ENCODE data around the gene IQSEC3.
A peak's percentile ranks its signal among the peaks of the same experiment; 100 is the strongest.
"Not testable (repeated sequence)": the region's sequence is repeated elsewhere in the genome, so short reads cannot be mapped to it uniquely, and the experiment has no call there.

The IQSEC3 gene

DNA sequence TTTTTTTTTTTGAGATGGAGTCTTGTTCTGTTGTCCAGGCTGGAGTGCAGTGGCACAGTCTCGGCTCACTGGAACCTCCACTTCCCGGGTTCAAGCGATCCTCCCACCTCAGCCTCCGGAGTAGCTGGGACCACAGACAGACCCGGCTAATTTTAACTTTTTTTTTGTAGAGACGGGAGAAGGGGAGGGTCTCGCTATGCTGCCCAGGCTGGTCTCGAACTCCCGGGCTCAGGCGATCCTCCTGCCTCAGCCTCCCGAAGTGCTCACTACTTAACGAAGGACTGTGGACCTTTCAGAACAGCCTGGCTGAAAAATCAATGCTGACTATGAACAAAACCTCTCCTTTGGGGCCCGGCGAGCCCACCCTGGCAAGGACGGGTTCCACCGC, 136.5 kb downstream of the IQSEC3 start:
- DNase-seq: no peak

DNA sequence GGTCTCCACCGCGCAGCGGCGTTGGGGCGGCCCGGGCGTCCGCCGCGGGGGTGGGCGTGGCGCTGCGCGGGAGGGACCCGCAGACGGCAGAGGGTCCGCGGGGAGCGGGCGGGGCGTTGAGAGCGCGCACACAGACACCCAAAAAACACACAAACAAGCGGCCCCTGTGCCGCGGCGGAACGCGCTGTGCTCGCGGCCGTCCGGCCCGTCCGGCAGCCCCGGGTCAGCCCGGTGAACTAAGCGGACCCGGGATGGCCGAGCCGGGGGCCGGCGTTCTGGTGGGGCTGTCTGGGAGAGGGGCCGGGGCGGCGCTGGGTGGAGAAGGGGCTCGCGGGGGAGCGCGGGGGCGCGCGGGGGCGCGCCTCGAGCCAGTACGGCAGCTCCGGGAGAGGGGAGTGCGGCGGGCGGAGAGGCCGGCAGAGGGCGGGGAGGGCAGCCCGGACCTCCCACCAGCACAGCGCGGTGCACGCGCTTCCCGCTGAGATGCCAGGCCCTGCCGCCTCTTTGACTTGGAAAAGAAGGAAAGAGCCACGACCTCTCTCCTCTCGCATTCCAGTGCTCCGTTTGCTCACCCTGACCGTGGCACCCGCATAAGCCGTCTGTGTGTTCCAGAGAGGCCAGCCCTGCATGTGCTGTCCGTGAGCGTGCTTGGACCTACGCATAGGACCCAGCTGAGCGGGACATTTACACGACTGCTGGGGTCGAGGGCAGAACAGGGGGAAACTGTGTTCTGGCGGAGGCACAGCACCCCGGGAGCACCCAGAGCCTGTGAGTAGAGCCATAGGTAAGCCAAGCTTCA, 137.1 kb downstream of the IQSEC3 start:
- peak in 2 of 3 experiments; percentile 35 to 45 for DNase-seq

DNA sequence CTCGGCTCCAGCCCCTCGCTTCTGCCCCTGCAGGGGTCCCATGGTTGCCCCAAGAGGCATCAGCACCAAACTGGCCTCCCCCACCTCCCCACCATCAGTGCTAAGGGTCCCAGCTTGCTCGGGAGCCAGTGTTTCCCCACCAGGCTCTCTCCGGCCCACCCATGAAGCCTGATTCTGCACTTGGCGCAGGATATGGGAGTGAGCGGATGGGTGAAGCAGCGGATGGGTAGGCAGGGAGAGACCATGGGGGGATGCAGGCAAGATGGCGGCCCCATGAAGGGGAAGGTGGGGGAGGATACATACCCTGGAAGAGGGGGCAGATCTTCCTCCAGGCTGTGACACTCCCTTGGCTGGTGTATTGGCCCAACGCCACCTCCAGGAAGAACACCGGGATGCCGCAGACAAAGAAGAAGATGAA, 137.7 kb downstream of the IQSEC3 start:
- no peak for DNase-seq

DNA sequence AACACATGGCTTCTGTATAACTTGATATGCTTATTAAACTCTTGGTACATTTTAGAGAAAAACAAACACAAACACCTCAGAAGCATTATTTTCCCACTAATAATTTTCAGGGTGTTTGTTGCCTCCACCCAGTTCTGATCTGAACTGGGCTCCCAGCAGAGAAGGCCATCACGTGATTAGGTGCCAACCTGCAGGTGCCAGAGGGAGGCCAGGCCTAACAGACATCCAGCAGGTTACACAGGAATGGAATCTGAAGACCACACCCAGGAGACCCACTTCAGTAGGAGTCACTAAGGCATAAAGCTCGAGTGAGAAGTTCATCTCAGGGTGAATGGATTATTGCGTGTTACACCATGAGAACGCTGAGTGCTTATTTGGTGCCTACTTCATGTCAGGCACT, 138.5 kb downstream of the IQSEC3 start:
- DNase-seq: peak in 1 of 3 experiments; percentile 9

DNA sequence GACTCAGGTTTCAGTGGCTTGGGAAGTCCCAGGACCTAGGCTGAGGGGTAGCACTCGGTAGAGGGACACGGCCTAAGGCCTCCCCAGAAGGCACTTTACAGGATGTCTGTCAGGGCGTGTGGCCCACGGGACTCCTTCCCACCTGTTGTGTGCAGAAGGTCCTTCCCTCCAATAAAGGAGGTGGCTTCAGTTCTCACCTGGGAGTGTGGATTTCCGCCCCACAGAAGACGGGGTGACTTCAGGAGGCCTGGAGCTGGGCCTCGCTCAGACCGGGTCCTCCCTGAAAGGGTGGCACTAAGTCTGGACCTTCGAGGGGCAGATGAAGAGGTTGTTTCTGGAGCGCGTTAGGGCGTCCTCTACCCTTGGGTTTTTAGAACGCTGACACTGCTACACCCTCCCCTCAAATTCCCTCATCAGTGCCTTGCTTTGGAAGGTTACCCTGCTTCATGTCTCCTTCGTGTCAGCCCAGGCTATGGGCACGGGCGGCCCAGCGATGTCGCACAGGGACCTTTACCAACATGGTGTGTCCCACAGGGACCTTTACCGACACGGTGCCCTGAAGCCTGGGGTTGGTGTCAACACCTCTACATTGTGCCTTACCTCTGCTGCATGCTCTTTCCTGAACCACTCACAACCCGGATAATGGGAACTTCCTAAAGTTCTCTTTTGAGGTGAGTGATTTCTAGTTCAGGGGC, 140.3 kb downstream of the IQSEC3 start:
- no peak for DNase-seq

DNA sequence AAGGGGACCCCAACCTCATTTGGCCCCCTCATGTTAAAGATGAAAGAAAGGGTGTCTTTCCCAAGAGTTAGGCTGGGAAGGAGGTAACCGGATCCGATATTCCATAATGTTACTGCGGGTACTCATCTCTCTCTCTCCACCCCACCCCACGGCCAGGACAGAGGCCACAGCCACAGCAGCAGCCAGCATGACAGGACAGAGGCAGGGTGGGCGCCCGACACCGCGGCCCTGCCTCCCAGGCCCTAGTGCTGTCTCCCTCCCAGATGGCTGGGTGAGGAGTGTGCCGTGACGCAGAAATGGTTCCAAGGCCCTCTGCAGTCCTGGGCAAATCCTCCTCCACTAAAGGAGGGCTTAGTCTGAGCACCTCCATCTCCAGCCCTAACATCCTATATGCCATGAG, 141.2 kb downstream of the IQSEC3 start:
- no peak for DNase-seq

DNA sequence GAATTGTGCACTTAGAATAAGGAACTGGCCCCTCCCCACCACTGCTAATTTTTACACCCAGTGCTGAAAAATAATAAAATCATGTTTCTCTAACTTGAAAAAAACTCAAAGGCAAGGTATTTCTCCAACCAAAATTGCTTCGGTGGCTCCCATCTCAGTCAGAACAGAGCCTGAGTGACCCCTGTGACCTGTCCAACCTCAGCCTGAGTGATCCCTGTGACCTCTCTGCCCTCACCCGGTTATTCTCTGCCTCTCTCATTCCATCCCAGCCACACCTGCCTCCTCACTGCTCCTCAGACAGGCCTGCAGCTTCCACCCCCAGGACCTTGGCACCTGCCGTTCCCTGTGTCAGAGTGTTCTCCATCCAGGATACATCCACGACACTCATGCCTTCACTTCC, 142.2 kb downstream of the IQSEC3 start:
- no peak for DNase-seq

DNA sequence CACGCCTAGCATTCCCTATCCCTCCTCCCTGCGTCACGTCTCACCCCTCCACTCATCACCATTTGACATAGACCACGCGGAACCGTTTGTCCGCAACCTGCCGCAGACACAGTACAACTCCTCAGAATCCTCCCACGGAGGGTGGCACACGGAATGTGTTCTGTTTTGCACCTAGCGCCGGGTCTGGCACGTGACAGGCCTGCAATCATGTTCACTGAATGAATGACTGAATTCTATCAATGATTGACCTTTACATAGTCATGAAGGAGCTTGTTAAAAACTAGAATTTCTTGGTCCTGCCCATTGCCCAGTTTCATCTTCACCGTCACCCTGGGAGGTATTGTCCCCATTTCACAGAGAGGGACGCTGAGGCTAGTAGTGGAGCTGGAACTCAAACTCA, 142.7 kb downstream of the IQSEC3 start:
- DNase-seq: no peak

DNA sequence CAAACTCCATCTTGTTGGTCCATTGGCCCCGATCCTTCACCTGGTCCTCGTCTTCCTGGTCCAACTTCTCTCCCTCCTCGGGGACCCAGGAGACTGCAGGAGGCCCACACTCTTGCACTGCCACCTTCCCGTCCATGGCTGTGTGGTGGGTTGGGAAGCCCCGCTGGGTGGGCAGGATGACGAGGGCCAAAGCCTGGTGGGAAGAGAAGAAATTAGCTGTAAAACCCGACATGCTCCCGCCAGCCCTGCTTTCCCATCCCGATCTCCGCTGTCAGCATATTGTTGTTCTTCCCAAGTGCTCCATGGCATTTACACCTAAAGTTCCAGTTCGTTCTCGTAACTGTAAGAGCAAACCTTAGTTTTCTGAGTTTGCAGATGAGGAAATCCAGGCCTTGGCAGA, 143.3 kb downstream of the IQSEC3 start:
- no peak for DNase-seq

DNA sequence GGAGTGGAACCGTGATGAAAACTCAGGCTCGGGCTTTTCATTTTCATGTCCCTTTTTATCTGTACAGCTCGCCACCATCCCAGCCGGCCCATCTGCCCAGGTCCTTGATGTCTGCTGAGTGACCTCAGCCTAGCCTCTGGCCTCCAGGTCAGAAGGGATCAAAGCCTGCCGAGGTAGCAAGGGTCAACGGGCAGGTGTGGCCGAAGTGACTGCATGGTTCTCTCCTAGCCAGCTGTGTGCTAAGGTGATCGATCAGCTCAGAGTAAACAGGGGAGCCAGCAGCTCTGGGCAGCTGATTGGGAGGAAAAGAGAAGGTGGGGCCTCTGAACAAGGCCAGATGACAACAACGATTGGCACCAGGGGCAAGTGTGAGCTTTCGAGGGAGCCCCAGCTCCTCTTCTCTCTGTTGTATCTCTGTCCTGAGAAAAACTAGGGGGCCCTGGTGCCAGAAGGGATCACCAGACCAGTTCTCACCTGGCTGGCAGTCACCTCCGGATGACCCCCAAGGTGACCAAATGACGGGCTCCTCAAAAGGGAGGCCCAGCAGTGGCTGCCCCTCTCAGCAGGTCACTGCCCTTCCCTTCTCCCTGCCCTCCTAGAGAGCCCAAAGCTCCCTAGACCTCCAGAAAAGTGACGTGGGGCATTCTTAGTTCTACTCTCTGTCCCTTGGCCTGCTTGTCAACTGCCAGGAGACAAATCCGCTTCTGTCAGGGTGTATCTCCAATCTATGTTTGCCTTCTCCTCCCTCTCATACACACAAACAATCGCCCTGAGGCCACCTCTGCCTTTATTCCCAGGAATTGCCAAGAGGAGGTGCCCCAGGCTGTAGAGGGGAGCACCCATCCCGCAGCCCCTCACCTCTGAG, 143.9 kb downstream of the IQSEC3 start:
- no peak for DNase-seq

DNA sequence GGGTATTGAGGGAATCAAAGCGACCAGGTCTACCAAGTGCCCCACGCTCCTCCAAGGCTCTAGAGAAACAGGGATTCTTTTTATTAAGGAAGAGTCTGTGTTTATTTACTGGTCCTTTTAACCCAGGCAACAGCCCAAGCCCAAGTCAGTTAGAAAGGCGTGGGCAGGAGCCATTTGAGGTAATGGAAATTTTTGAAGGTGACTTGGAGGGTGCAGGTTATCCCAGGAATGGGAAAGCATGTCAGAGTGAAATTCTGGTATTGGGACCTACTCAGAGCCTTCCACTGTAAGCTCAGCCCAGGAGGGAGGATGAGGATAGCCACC, 144.5 kb downstream of the IQSEC3 start:
- DNase-seq: no peak

DNA sequence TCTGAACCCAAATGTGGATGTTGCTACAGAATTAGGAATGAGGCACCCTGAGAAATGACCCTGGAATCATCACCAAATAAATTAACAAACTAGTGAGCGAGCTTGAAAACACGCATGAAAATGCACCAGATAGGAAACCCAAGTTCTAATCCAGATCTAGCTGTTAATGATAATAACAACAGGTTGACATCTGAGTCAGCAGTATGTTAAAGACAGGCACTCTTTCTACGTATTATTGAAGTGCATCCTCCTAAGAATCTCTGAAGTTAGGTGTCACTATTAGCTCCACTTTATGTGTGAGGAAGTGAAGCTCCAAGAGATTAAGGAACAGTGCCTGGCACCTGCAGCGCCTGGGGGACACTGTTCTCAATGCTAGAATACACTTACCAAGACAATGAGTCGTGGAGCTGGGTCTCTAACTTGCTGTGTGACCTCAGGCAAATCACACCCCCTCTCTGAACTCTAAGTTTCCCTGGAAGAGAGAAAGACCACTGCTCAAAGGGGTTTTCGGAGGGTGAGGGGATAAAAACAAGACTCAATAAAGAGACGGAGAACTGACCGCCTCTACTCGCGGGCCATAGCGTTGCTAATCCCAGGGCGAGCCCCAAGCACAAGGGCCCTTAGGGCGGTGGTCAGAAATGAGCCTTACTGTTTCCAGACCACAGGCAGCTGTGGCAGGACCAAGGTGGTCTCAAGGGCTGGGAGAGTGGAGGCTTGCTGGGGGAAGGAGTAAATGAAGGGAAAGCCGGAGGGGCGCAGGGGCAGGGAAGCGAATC, 145.3 kb downstream of the IQSEC3 start:
- DNase-seq: no peak

DNA sequence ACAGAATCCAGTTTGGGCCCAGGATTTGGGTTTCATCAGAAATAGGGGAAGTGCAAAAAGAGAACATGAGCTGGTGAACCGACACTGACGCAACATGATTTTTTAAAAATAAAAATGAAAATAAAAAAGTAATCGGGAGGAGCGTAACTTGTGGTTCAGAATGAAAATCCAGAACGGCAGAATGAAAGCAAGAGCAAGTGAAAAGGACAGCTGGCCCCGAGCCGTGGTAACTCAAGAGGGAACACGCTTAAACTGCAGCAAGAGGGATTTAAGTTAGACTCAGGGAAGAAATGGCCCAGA, 145.8 kb downstream of the IQSEC3 start:
- DNase-seq: no peak

DNA sequence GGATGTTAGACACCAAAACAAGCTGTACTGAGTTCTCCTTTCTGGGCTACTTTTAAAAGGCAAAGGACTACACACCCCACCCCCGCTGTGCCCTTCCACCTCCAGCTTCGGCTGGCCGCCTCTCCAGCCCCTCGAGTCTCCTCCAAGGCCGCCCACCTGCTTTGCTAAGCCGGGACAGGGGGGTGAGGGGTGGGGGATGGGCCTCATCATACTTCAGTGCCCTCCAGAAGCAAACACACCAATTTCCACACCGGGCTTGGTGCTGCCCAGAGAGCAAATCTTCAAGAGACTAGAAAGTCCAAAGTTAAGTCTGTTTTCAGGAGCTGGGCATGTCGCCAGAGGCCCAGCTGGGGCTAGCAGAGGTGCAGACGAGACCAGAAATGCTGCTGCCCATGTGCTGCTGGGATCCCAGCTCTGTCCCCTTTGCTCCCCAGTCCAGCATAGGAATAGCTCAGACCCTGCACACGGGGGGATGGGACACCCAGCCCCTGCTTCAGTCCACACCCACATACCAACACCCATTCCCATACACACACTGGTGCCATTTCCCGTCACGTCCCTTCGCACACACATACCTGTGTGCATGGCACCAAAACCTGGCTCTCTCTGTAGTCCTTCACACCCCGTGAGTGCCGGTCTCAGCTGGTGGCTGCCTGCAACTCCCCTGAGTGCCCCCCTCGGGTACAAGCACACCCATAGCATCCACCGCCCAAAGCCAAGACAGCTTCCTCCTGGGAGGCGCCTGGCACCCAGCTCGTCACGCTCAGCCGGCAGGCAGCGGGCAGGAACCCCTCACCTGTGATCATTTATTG, 146.4 kb downstream of the IQSEC3 start:
- DNase-seq: peak in 1 of 3 experiments; percentile 35

DNA sequence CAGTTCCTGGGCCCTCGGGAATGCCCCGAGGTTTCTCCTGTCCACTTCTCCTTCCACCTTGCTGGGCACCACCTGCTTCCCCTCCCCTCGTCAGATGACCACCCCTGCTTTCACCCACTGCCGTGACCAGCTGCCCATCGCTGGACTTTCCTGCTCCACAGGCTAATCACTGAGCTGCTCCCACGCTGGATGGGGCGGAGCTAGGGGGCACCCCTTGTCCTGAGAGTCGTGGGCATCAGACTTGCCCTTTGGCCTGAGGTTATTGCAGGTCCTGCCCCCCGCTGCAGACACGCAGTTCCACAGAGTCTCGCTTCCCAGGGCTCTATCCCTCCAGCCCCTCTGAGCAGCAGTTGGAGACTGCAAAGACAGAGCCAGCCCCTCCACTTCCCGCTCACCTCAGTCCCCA, 147.0 kb downstream of the IQSEC3 start:
- DNase-seq: peak in 1 of 3 experiments; percentile 35

DNA sequence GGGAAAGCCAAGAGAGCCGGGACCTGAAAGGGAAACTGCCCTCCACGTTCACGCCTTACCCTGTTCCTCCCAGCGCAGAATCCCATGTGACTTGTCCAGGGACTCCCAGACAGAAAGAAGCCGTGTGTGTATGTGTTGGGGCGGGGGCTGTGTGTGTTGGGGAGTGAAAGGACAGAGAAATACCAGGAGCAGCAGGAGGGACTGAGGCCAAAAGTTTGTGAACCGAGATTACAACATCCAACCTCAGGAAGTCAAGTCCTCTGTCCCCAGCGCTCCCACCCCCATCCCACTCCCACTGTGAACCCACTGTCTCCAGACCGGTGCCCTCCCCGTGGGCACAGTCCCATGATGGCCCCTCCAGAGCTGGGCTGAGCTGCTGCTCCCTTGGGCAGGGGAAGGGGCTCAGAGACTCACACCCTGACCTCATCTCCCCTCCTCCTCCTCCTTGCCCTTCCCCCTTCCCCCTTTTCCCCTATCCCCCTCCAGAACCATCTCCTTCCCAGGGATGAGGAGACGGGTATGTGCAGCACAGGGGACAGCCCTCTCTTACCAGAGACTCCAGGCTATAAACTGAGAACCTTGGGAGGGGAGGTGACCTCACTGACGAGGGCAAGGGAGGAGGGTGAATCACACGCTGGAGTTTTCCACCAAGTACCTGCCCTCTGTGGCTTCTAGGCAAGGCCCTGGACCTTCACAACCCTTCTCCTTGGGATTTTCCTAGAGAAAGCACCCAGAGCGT, 147.6 kb downstream of the IQSEC3 start, which contains the start of gene SLC6A12:
Gene SLC6A12 (minus strand): TSS at position 155 of the 739 bp plus-strand sequence. CDS start 4,171 bp downstream, outside the sequence.
- no peak for DNase-seq

DNA sequence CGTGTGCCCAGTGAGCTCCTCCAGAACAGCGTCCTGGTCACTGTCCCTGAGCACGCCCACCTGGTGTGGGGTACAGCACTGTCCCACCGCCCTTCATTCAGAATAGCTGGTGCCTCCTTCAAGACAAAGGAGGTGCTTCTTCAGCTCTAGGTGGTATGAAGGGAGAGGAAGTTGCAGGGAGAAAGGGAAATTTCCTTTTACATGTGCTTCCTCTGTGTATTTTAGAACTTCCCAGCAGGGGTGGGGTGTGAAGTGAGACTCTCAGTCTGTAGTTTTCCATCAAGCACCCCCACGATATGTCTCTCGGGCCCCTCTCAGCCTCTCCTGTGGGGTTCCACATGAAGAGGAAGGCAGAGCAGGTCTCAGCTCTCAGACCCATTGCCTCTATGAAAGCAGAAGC, 148.5 kb downstream of the IQSEC3 start:
- no peak for DNase-seq

DNA sequence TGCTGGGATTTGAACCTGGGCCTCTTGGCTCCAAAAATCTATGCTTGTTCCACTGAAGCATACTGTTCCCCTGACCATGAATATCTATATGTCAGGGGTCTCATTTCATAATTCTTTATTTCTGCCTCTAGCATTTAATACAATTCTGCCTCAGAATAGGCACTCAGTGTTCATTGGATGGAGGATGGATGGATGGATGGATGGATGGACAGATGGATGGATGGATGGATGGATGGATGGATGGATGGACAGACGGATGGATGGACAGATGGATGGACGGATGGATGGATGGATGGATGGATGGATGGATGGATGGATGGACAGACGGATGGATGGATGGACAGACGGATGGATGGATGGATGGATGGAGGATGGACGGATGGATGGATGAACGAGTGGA, 150.5 kb downstream of the IQSEC3 start:
- DNase-seq: not testable (repeated sequence)

DNA sequence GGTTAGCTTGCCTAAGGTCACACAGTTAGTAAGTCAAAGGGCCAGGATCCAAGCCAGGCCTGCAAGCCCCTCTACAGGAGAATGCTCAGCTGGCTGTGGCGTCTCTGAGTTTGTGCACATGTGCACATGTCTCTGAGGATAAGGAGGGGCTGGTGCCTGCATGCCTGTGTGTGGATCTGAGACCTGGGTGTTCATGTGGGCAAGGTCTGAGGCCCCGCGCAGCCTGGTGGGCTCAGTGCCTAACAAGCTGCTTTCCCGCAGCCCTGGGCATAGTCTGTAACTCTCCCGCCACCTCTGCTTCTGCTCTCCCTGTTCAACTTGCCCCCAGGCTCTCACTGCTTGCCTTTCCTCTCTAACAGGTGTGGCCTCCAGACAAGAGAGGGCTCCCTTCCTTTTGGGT, 151.7 kb downstream of the IQSEC3 start:
- DNase-seq: no peak

DNA sequence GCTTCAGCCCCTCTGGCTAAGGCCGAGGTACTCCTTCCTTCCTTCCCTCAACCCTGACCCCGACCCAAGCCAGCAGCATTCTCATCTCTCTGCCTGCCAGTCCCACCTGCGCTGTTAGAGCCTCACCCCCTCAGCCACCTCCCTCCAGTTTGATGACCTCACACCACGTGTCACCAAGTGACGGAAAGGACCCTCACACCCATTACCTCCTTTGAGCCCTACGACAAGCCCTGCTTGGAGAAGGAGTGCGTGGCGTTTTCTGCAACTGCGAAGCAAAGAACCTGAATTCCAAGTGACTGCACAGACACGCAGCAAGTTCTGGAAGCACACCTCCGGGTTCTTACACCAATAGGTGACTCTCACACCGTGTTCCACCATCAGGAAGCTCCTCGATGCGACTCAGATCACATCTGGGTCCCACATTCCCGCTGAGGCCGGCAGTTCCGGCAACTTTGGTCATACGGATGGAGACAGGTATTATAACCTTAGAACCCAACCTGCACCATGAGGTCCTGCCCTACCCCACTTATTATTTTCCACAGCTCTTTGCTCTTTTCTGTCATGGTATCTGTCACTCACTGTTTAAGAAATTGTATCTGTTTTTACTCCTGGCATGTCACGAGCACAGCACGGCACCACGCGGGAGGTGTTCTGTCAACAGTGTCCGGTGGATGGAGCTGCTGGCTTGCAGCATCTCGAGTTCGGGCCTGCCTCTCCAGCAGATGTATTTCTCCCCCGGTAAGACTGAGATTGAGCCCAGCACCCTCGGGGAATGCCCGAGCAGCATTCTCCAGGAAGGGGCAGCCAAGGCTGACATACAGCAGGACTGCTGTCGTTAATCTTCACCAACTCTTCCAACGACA, 152.4 kb downstream of the IQSEC3 start:
- DNase-seq: no peak

Measured in NCI-H1417 (cell line).